Thyroid gland (tissue), 4 donors: ENCODE measurements around the gene PDE3B. TPM values are rescaled to one million over a fixed set of nuclear protein-coding genes. Genes with fewer than 3 reads are reported as not detected.

Source experiments
- DNase-seq, 2 donors: peaks; one replicate each; pipeline ENCODE4 v3.0.0-alpha.2; 2019
- H3K27ac ChIP-seq, 3 donors: fragments of 200-600 bp; sonication (generic); 1 replicate in 2 of 3; 2 replicates in 1 of 3; pipeline ENCODE4 v1.5.1; 2016 to 2019; ENCODE audit warnings: mild to moderate bottlenecking in 1 of 3, moderate library complexity in 1 of 3
- H3K27me3 ChIP-seq: fragments of 200-600 bp; sonication (generic); one replicate; pipeline ENCODE4 v1.5.1; 2019
- H3K36me3 ChIP-seq, 2 donors: fragments of 200-600 bp; sonication (generic); one replicate each; pipeline ENCODE4 v1.5.1; 2016 to 2019
- H3K4me1 ChIP-seq, 2 donors: fragments of 200-600 bp; sonication (generic); one replicate each; pipeline ENCODE4 v1.5.1; 2017 to 2019
- H3K4me3 ChIP-seq, 3 donors: fragments of 200-600 bp; sonication (generic); replicated peaks in 1 of 3; 1 replicate in 2 of 3; 2 replicates in 1 of 3; pipeline ENCODE4 v1.5.1; 2016; ENCODE audit warnings: mild to moderate bottlenecking in 1 of 3
- H3K9me3 ChIP-seq: fragments of 200-600 bp; sonication (generic); one replicate; pipeline ENCODE4 v1.5.1; 2017
- CTCF ChIP-seq, 6 experiments: fragments of 200-600 bp in 3 of 6; fragments of 450-650 bp in 3 of 6; sonication (generic) in 3 of 6; IDR thresholded peaks; one replicate each; pipeline ENCODE4 v1.5.1; 2016 to 2019; ENCODE audit warnings: antibody characterized with exemption in 6 of 6, mild to moderate bottlenecking in 2 of 6, inconsistent platforms in 1 of 6, moderate library complexity in 1 of 6
- POLR2A ChIP-seq, 2 donors: fragments of 450-650 bp; IDR thresholded peaks; one replicate each; pipeline ENCODE4 v1.6.1; 2017; ENCODE audit warnings: antibody characterized with exemption in 2 of 2, mild to moderate bottlenecking in 2 of 2, moderate library complexity in 1 of 2
- WGBS, 2 donors: methylation state at CpG; one replicate each; pipeline ENCODE4 v1.1.5; 2017; 5-methylcytosine and 5-hydroxymethylcytosine counted together
- intact Hi-C: fragments of 100-400 bp; cut with DNase I; formaldehyde crosslinking; loops from one replicate; pipeline ENCODE4 v1.15.1; 2023
- total RNA-seq, 4 donors: library from RNA; depleted of rRNA; stranded (reverse); fragments of >200 nt; gene quantifications; one replicate each; pipeline ENCODE4 v1.2.3, GENCODE V29; 2016

PDE3B gene
- total RNA-seq, 4 donors from 2014 or later: 2.0 to 3.9 (median 3.2) TPM

- Histone ChIP-seq H3K9me3 (no peaks in the 10 kb centered on the region), H3K27ac (no peak overlapping the region), H3K4me3 (no peak overlapping the region), H3K36me3 (no peaks in the 10 kb centered on the region), H3K4me1 (no peaks in the 10 kb centered on the region), H3K27me3 (no peaks in the 10 kb centered on the region)
- no peak for DNase-seq
- TF ChIP-seq POLR2A (IDR thresholded peaks at IDR 0.05): no peak
- no peak for TF ChIP-seq CTCF (IDR thresholded peaks at IDR 0.05)
- intact Hi-C loops: no loop called here
- 93 to 95% methylated on average over 2 of the region's 2 CpGs for WGBS, 2 donors
These were observed 29.4 kb upstream of the PDE3B start for GRCh38 chr11:14614091-14614622.

GRCh38 chr11:14617241-14618027 is 26.2 kb upstream of the PDE3B start:
- WGBS, 2 donors: 84% methylated on average over 2 of the region's 2 CpGs
- no peaks in the 10 kb centered on the region for H3K36me3 ChIP-seq
- no peaks in the 10 kb centered on the region for H3K4me1 ChIP-seq
- H3K27me3 ChIP-seq: no peaks in the 10 kb centered on the region
- intact Hi-C loops: no loop called here
- H3K27ac ChIP-seq: no peak overlapping the region
- TF ChIP-seq POLR2A (IDR thresholded peaks at IDR 0.05) (no peak), CTCF (IDR thresholded peaks at IDR 0.05) (no peak)
- H3K4me3 ChIP-seq: no peak overlapping the region
- no peaks in the 10 kb centered on the region for H3K9me3 ChIP-seq
- DNase-seq: no peak

GRCh38 chr11:14618060-14618459 is 25.5 kb upstream of the PDE3B start:
- 88 to 91% methylated on average over 2 of the region's 2 CpGs for WGBS, 2 donors
- DNase-seq: no peak
- no peaks in the 10 kb centered on the region for H3K27me3 ChIP-seq
- H3K4me1 ChIP-seq: no peaks in the 10 kb centered on the region
- no peak overlapping the region for H3K27ac ChIP-seq
- TF ChIP-seq CTCF (IDR thresholded peaks at IDR 0.05) (no peak), POLR2A (IDR thresholded peaks at IDR 0.05) (no peak)
- H3K36me3 ChIP-seq: no peaks in the 10 kb centered on the region
- no peak overlapping the region for H3K4me3 ChIP-seq
- intact Hi-C loops: no loop called here
- H3K9me3 ChIP-seq: no peaks in the 10 kb centered on the region

GRCh38 chr11:14619603-14620531 is 23.7 kb upstream of the PDE3B start:
- Histone ChIP-seq H3K4me1 (no peaks in the 10 kb centered on the region), H3K27ac (no peak overlapping the region), H3K27me3 (no peaks in the 10 kb centered on the region), H3K9me3 (no peaks in the 10 kb centered on the region), H3K36me3 (no peaks in the 10 kb centered on the region), H3K4me3 (no peak overlapping the region)
- intact Hi-C loops: no loop called here
- no peak for DNase-seq
- no peak for TF ChIP-seq CTCF (IDR thresholded peaks at IDR 0.05)
- TF ChIP-seq POLR2A (IDR thresholded peaks at IDR 0.05): no peak
- 87 to 88% methylated on average over 4 of the region's 4 CpGs for WGBS, 2 donors
